GM13976 (cell line): ENCODE results near the gene ZC3H7A.

Source experiments
- DNase-seq: peaks from one replicate; pipeline ENCODE4 v3.0.0; 2012; ENCODE audit warnings: low spot score
- in situ Hi-C: fragments of 300-500 bp; cut with MboI; formaldehyde crosslinking; loops from one replicate; pipeline ENCODE4 v1.12.0; 2022; ENCODE audit warnings: low sequenced_read_pairs, mixed read lengths, inconsistent platforms; ENCODE audit not compliant: unreplicated experiment
- TF ChIP-seq, protein P1 (sequence below): IDR thresholded peaks from 2 replicates; pipeline ENCODE4 v1.5.1; 2012; ENCODE audit warnings: borderline replicate concordance, mild to moderate bottlenecking; ENCODE audit not compliant: insufficient read depth; ENCODE audit errors: extremely low read depth, missing control alignments, control extremely low read depth

ZC3H7A gene

DNA sequence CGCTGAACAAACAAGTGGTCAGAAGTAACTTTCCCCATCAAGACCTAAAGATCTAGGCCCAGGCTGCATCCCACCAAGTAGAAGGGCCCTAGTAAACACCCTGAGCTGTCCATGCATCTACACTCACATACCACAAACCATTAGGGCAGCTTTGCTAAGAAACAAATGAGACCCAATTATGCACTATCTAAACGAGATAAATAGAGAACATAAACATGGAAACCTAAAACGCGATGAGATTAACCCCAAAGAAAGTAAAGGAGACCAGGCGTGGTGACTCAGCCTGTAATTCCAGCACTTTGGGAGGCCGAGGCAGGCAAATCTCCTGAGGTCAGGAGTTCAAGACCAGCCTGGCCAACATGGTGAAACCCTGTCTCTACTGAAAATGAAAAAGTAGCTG, 60.2 kb downstream of the ZC3H7A start:
- TF ChIP-seq, protein P1, sequence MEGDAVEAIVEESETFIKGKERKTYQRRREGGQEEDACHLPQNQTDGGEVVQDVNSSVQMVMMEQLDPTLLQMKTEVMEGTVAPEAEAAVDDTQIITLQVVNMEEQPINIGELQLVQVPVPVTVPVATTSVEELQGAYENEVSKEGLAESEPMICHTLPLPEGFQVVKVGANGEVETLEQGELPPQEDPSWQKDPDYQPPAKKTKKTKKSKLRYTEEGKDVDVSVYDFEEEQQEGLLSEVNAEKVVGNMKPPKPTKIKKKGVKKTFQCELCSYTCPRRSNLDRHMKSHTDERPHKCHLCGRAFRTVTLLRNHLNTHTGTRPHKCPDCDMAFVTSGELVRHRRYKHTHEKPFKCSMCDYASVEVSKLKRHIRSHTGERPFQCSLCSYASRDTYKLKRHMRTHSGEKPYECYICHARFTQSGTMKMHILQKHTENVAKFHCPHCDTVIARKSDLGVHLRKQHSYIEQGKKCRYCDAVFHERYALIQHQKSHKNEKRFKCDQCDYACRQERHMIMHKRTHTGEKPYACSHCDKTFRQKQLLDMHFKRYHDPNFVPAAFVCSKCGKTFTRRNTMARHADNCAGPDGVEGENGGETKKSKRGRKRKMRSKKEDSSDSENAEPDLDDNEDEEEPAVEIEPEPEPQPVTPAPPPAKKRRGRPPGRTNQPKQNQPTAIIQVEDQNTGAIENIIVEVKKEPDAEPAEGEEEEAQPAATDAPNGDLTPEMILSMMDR, result no peak
- DNase-seq, result no peak
- in situ Hi-C loops, result no loop called here

- DNase-seq, result no peak
- in situ Hi-C loops, result no loop called here
- TF ChIP-seq, protein P1, result no peak
Measured at GRCh38 chr16:11735787-11736186, 61.3 kb downstream of the ZC3H7A start.

DNA sequence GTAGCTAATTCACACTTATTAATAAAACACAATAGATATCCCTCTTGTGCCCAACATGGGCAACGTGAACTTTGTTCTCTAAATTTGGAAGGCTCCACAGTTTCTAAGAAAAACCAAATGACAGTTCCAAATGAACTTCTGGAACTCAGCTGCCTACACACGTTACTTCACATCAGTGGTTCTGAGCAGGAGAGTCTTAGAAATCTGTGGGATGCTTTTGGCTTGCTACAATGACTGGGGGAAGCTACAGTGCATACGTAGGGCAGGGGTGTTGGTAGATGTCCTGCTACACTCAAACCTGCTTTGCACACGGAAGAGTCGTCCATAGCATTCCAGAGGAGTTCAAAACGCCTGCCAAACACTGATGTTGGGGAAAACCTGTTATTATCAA, 62.4 kb downstream of the ZC3H7A start:
- in situ Hi-C loops, result no loop called here
- DNase-seq, result no peak
- TF ChIP-seq, protein P1, result no peak

DNA sequence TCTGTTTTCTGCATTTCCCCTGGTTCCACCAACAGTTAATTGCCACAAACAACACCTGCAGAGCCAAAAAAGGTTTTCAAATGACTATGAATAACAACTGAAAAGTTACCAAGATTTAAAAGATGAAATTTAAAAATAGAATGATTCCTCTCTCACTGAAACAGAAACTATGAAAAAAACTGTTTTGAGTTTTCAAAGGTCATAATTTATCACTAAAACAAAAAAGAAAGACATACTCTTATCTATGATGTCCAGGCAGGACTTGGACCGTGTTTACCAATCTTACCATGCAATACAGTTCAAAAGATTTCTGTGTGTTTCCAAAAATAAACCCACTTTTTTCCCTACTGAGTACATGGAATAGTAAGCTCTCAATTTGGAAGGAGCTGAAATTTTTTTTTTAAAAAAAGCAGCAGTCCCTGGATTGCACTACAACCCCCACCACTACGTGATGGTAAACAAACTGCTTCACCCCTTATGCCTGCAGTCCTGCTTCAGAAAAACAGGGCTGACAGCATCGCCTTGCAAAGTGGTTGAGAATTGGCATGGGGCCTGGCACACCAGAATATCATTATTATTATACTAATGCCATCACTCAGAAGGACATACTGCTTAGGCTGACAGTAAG, 62.9 kb downstream of the ZC3H7A start:
- in situ Hi-C loops, result no loop called here
- TF ChIP-seq, protein P1, result no peak
- peak; percentile 43 for DNase-seq

GRCh38 chr16:11731222-11731621, 65.8 kb downstream of the ZC3H7A start:
- in situ Hi-C loops, result no loop called here

GRCh38 chr16:11729787-11730186, 67.3 kb downstream of the ZC3H7A start:
- DNase-seq, result no peak
- in situ Hi-C loops, result no loop called here
- TF ChIP-seq, protein P1, result no peak

More at GRCh38 chr16:11731222-11731621, 65.8 kb downstream of the ZC3H7A start:
- no peak for DNase-seq
- TF ChIP-seq, protein P1, result no peak
